GM12891 (cell line): ENCODE measurements around the gene SMDT1.

ENCODE experiments used
- PAX5 ChIP-seq: IDR thresholded peaks from 2 replicates; pipeline ENCODE4 v1.6.1; 2011; ENCODE audit warnings: low read length, moderate library complexity, mild to moderate bottlenecking; ENCODE audit not compliant: insufficient read depth, severe bottlenecking
- POLR2A ChIP-seq: IDR thresholded peaks from 2 replicates; pipeline ENCODE4 v1.6.1; 2011; ENCODE audit warnings: low read depth, low read length, control low read depth
- POLR2AphosphoS5 ChIP-seq: IDR thresholded peaks from 2 replicates; pipeline ENCODE4 v1.6.1; 2011; ENCODE audit warnings: low read depth, low read length, control low read depth

DNA sequence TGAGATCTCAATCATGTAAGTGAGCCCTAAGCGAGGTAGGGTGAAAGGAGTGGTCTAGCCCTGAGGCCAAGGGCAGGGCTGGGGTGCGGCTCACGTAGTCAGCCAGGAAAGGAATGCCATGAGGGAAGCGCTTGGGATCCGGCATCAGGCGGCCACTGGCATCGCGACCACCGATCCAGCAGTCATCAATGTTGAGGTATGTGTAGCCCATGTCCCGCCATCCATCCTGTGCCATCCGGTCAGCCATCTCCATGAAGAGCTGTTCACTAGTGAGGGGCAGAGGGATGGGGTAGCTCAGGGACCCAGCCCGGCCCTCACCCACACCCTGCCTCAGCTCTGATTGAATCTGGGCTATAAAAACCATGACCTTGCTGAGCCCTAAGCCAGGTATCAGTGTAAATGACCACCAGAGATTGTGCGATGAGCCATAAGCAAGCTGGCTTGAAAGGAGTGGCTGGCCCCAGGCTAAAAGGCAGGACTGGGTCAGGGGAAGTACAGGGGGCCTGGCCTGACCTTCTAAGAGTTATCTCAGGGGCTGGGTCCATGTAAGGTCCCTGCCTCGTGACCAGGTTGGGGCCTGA lies 11.7 kb upstream of the SMDT1 start:
- TF ChIP-seq PAX5 (no peak), POLR2AphosphoS5 (no peak), POLR2A (no peak)
